HG03159 (cell line): ENCODE measurements around the gene A4GNT.

Experiments used
- ATAC-seq: cut with Tn5 transposase; IDR thresholded peaks from one replicate; pipeline ENCODE4 v1.9.1; 2021; ENCODE audit warnings: mild to moderate bottlenecking, moderate library complexity; ENCODE audit not compliant: unreplicated experiment

A4GNT gene

DNA sequence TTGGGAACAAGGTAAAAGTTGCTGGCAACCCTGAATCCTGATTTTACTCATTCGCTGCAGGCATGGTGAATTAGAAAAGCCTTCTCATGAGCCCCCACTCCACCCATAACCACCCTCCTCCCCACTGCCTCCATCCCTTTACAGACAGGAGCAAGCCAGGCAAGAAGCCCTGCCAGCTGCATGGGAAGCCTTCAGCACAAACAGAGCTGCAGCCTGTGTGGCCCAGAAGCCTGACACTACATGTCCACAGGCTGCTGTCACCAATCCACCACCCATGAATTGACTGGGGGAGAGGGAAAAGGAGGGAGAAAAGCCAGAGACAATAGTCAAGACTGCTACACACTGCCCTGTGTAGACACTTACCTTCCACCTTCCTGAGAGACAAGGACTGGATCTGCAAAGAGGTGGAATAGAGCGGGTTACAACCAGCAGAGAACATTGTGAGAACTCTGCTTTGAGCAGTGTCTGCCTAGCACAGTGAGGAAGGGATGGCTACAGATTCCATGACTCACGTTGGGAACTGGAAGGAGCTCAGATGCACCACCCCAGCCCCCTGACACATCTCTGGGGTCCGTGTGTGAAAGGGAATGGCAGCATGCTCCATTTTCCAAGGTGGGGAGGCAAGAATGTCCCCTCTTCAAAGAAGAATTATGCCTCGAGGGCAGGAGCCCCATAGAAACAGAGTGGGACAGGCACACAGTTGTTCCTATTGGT, 50.7 kb downstream of the A4GNT start:
- no peak for ATAC-seq

GRCh38 chr3:138079901-138080300, 52.3 kb downstream of the A4GNT start:
- no peak for ATAC-seq

DNA sequence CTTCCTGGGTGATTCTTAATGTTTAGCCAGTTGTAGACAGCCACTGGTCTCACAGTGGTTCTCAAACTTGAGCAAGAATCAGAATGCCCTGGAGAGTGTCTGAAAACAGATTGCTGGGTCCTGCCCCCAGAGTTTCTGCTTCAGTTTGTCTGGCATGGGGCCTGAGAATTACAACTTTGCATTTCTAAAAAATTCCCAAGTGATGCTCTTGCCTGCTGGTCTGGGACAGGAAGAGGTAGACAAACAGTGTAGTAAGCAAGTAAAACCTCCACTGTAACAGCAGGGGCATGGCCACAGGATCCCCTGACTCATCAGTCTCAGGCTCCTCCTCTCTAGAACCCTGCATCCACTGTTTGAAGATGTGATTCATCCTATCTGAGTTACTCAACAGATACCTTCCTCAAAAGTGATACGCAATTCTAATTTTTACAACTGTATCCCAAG, 53.3 kb downstream of the A4GNT start:
- ATAC-seq: no peak

GRCh38 chr3:138078096-138078495, 54.1 kb downstream of the A4GNT start:
- no peak for ATAC-seq
